Stimulated activated effector memory CD8-positive, alpha-beta T cell treated with anti-CD3 and anti-CD28 coated beads, Interleukin-12 subunit alpha, Interleukin-12 subunit beta, amount 100 ng/mL, for 72 hours (primary cell): ENCODE results near the gene MACROD1.
A peak's percentile ranks its signal among the peaks of the same experiment; 100 is the strongest.

ENCODE experiments used
- ATAC-seq: fragments of 150-1000 bp; cut with Tn5 transposase; 2 replicates; pipeline ENCODE4 v1.10.0; 2021
- DNase-seq, 2 donors: peaks; one replicate each; pipeline ENCODE4 v3.0.0; 2021 to 2022; ENCODE audit warnings: low spot score in 2 of 2
- H3K27ac Mint-ChIP-seq: one replicate; pipeline ENCODE4 v1.8.0; 2022; ENCODE audit warnings: mild to moderate bottlenecking, mixed read lengths
- H3K36me3 Mint-ChIP-seq: one replicate; pipeline ENCODE4 v1.8.0; 2022; ENCODE audit warnings: mild to moderate bottlenecking, mixed read lengths
- H3K4me1 Mint-ChIP-seq: one replicate; pipeline ENCODE4 v1.8.0; 2022; ENCODE audit warnings: mixed read lengths
- H3K4me3 Mint-ChIP-seq: one replicate; pipeline ENCODE4 v1.8.0; 2022; ENCODE audit warnings: mild to moderate bottlenecking, mixed read lengths
- H3K9me3 Mint-ChIP-seq: one replicate; pipeline ENCODE4 v1.8.0; 2022; ENCODE audit warnings: mixed read lengths

Gene MACROD1

DNA sequence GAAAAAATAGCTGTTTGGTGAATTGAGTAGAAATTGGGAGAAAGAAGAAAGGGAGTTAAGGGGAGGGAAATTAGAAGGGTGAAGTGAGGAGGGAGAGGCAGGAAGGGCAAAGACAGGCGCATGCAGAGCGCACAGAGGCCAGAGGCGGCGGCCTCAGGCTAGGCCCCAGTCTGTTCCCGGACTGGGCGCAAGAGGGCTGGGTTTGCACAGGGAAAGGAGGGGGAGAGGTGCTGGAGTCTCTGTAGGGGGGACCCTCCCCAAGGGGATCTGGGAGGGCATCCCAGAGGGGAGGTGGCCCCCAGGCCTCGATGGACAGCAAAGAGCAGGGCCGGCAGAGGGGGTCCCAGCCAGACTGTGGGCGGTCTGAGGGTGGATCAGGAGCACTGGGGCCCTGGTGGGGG, 131.5 kb downstream of the MACROD1 start:
- Mint-ChIP-seq H3K36me3 (peaks cover 4% of the 10 kb centered on the region), H3K4me3 (peak overlapping the region; percentile 43), H3K27ac (no peak overlapping the region), H3K9me3 (no peaks in the 10 kb centered on the region), H3K4me1 (peaks cover 7% of the 10 kb centered on the region)
- ATAC-seq (no peak), DNase-seq (no peak)

DNA sequence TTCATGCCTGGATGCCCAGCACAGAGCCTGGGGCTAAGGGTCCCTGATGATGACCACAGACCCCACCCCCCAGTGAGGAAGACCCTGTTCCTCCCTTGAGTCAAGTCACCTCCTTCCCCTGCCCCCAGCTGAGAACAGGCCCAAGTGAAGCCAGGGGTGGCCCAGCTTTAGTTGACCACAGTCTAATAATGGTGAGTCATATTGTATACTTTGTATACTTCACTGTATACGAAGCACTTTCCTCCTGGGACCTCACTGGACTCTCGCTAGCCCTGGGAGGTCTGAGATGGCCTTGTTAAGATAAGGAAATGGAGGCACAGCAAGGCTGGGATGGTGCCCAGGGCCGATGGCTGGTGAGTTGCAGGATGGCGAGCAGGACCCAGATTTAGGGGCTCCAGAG, 133.9 kb downstream of the MACROD1 start:
- H3K36me3 Mint-ChIP-seq: peaks cover 4% of the 10 kb centered on the region
- no peak overlapping the region for H3K27ac Mint-ChIP-seq
- ATAC-seq (no peak), DNase-seq (no peak)
- no peaks in the 10 kb centered on the region for H3K9me3 Mint-ChIP-seq
- H3K4me1 Mint-ChIP-seq: peaks cover 7% of the 10 kb centered on the region
- H3K4me3 Mint-ChIP-seq: no peak overlapping the region

DNA sequence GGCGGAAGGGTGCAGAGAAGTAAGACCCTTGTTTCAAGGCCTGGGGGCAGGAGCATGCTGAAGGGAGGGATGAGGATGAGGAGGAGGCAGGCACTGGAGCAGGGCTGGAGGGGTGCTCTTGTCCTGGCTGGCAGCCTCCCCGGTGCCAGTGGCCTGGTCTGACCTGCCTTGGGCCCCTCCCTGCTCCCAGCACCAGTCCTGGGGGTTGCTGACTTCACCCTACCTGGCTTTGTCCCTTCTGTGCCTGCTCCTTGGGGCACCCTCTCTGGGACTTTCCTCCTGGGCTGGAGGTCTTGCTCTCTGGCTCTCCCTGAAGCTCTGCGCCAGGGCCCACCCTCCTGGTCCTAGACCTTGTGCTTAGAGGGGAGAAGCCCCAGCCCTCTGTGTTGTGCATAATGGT, 134.9 kb downstream of the MACROD1 start:
- Mint-ChIP-seq H3K4me3 (no peak overlapping the region), H3K27ac (no peak overlapping the region), H3K4me1 (peaks cover 7% of the 10 kb centered on the region), H3K9me3 (no peaks in the 10 kb centered on the region), H3K36me3 (peaks cover 4% of the 10 kb centered on the region)
- ATAC-seq (no peak), DNase-seq (no peak)

DNA sequence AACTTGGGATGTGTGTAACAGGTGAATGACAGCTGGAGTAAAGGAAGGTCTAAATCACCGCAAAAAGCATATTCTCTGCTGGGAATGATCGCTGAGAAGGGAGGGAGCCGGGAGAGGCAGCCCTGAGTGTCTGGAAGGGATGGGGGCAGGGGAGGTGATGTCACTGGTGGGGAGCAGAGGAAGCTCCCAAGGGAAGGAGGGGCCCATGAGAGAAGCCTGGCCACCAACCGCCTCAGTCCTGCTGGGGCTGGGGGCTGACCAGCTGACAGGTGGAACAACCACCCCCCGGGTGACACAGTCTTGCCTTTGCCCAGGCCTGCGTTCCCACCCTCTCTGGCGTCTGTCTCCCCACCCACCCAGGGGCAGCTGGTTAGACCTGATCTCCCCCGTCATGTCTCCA, 136.1 kb downstream of the MACROD1 start:
- DNase-seq (no peak), ATAC-seq (no peak)
- Mint-ChIP-seq H3K9me3 (no peaks in the 10 kb centered on the region), H3K36me3 (no peaks in the 10 kb centered on the region), H3K4me3 (no peak overlapping the region), H3K27ac (no peak overlapping the region), H3K4me1 (peaks cover under 1% of the 10 kb centered on the region)

DNA sequence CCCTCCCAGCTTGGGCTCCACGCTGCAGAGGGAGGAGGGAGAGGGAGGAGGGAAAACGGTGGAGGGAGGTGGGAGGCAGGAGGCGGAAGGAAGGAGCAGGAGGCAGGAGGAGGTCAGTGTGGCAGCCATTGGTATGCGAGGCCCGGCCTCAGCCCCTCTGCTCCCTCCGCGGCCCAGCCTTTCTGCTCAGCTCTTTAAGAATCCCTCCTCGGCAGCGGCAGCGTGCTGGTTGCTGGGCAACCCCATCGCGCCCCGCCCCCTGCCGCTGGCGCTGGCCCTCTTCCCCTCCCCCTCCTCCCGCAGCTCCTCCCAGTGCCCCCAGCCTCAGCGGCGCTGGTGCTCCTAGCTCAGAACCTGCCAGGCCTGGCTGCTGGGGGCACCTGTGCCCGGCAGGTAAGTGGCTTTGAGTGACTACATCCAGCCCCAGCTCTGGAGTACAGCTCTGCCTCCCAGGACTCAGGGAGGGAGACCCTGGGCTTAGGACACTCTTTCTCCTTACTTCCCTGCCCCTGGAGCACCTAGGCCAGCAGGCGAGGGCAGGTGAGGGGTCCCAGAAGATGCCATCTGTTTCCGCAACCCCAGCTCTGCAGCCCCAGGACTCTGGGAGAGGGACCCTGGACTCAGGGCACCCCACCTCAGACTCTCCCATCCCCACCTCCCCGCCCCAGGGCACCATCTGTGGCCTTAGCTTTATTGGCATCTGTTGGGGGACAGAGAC, 137.4 kb downstream of the MACROD1 start:
- H3K9me3 Mint-ChIP-seq: no peaks in the 10 kb centered on the region
- no peak for DNase-seq
- no peak overlapping the region for H3K4me3 Mint-ChIP-seq
- no peak overlapping the region for H3K27ac Mint-ChIP-seq
- H3K4me1 Mint-ChIP-seq: no peaks in the 10 kb centered on the region
- no peak for ATAC-seq
- H3K36me3 Mint-ChIP-seq: no peaks in the 10 kb centered on the region

DNA sequence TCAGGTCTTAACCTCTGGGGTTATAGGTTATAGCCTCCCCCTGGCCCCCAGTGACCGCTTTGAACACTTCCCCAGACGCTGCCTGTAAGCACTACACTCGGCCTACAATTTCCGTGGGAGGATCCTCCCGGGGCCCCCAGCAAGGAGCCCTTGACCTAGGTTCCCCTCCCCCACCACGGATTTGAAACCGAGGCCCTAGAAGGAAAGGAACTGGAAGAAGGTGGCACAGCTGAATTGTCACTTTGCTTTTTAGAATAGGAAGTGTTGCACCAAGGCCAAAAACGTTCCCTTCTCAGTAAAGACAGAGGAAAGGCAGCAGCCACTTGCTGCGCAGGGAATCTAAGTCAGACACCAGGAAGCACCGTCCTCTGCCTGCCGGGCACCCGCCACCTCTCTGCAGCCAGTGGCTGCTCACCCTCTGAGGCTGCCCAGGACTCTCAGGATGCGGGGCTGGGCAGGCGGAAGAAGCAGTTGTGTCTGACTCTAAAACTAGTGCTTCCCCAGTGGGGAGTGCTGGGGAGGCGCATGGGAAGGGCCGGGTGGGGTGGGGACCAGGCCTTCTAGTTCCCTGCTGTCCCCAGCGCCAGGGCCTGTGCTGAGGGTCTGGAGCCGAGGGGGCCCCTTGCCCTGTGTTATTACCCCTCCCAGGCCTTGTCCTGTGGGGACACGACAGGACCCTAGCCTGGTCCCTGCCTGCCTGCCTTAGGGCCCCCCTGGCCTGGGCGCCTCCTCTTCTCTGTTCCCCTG, 138.1 kb downstream of the MACROD1 start:
- Mint-ChIP-seq H3K27ac (no peak overlapping the region), H3K4me3 (no peak overlapping the region), H3K9me3 (no peaks in the 10 kb centered on the region), H3K4me1 (no peaks in the 10 kb centered on the region), H3K36me3 (no peaks in the 10 kb centered on the region)
- ATAC-seq (no peak), DNase-seq (no peak)

DNA sequence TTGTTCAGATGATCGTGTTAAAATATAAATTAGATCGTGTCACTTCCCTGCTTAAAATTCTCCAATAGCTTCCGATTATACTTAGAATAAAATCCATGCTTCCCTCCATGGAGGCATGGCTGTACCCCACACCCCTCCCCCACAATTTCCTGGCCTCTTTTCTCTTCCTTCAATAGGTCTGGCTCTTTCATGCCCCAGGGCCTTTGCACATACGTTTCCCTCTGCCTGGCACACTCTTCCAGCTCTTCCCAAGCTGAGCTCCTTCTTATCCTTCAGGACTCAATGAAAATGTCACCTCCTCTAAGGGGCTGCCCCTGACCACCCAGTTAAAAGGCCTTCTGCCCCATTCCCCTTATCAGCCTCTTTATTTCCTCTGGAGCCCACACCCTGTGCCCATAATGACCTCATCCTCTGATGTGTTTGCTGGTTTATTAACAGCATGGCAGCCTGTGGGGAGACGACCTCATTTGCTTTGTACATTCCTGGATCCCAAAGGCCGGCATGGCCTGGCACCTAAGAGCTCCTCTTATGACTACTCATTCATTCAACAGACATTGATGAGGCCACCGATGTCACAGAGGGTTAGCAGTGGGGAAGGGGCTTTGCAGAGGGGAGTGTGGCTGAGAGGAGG, 139.2 kb downstream of the MACROD1 start:
- Mint-ChIP-seq H3K4me1 (no peaks in the 10 kb centered on the region), H3K36me3 (no peaks in the 10 kb centered on the region), H3K27ac (no peak overlapping the region), H3K9me3 (no peaks in the 10 kb centered on the region), H3K4me3 (no peak overlapping the region)
- DNase-seq: no peak
- ATAC-seq: no peak

DNA sequence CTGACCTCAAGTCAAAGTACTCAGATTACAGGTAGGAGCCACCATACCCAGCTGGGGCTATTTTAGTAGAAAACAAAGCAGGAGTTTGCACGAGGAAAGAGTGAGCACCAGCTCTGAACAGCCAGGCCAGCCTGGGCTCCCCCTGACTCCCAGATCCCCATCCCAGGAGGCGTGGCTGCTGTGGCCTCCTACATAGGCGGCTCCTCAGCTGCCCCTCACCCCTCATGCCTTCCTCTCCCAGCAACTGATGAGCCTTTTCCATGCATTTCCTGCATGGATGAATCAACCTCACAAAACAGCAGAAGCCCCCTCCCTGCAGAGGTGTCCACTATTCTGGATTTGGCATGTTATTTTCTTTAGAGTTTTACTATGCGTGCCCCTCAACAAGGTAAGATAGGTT, 140.7 kb downstream of the MACROD1 start:
- no peak overlapping the region for H3K27ac Mint-ChIP-seq
- DNase-seq (no peak), ATAC-seq (no peak)
- H3K4me1 Mint-ChIP-seq: no peaks in the 10 kb centered on the region
- no peaks in the 10 kb centered on the region for H3K9me3 Mint-ChIP-seq
- no peak overlapping the region for H3K4me3 Mint-ChIP-seq
- no peaks in the 10 kb centered on the region for H3K36me3 Mint-ChIP-seq

DNA sequence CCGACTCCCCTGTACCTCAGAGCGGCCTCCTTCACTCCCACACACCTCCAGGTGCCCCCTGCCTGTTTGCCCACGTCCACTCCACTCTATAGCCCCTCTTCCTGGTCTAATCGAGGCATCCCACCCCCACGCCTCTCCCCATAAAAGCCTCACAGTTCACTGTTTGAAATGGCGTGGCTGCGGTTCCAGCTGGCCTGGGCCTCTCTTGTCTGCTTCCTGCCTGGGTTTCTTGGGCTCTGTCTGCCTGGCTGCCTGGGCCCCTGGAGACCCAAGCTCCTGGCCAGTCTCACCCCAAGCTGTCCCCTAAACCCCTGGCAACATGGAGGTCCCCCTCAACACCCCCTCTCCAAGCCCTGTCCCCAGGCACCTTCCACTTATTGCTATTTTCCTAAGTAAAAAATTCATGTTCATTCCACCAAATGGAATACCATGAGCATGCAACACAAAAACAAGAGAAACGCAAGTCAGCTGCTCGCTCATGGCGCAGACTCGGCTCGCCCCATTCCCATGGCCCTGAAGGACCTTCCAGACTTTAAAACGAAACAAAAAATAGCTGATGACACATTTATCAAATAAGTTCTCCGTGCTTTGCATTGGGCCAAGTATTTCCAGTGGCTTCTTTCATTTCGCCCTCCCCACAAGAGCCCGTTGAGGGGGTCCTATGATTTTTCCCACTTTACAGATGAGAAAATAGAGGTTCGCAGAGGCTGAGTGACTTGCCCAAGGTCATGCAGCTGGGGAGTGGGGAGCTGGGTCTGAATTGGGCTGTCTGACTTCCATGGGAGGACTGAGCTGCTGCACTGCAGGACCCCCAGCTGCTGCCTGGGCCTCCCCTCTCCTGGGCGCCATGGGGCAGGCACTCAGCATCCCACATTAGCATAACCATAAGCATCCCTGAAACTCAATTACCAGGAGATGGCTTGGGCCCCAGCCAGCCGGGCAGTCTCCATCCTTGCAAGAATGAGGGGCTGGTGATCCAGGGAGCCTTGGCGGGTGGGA, 141.9 kb downstream of the MACROD1 start:
- H3K4me1 Mint-ChIP-seq: no peaks in the 10 kb centered on the region
- H3K36me3 Mint-ChIP-seq: no peaks in the 10 kb centered on the region
- H3K4me3 Mint-ChIP-seq: no peak overlapping the region
- DNase-seq: no peak
- no peaks in the 10 kb centered on the region for H3K9me3 Mint-ChIP-seq
- no peak for ATAC-seq
- no peak overlapping the region for H3K27ac Mint-ChIP-seq

DNA sequence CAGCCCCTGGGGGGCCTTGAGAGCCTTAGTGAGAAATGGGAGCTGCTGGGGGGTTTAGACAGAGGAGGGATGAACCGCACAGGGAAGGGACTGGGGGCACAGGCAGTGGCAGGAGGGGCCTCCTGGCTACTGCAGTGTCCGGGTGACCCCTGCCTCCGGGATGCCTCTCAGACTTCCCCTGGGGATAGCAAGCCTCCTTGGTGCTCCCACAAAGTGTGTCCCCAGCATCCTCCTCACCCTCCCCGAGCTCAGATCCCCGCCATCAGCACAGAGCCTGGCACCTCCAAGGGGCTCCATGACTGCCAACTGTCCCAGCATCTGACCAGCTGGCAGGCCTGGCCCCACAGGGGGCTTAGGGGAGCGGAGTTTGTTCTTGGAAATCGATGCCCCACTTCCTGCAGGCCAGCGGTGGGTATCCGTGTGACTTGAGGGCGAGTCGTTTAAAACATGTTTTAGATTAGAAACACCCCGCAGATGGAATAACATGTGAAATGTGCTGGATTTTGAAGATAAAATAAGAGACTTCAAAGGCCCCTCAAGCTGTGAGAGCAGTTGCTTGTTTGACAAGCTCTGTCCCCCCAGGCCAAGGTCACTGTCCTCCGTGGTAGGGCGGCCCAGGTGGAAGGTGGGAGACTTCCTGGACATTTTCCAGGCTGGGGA, 143.7 kb downstream of the MACROD1 start:
- no peak for DNase-seq
- H3K36me3 Mint-ChIP-seq: no peaks in the 10 kb centered on the region
- H3K4me1 Mint-ChIP-seq: no peaks in the 10 kb centered on the region
- H3K4me3 Mint-ChIP-seq: no peak overlapping the region
- H3K9me3 Mint-ChIP-seq: no peaks in the 10 kb centered on the region
- no peak for ATAC-seq
- H3K27ac Mint-ChIP-seq: no peak overlapping the region

DNA sequence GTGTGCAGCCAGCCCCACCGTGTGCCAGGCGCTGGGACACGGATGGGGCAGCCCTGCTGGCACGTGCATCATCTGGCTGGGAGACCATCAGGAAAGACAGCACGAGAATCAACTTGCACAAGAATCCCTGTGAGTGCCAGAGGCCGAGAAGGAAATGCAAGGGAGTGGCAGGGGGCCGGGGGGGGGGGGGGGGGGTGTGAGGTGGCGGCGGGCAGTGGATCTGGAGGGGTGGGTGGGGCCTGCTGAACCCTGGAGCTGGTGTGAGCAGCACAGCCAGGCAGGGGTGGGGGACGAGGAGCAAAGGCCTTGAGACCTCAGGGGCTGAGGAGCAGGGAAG, 144.2 kb downstream of the MACROD1 start:
- H3K27ac Mint-ChIP-seq: no peak overlapping the region
- no peaks in the 10 kb centered on the region for H3K36me3 Mint-ChIP-seq
- DNase-seq (no peak), ATAC-seq (no peak)
- no peaks in the 10 kb centered on the region for H3K9me3 Mint-ChIP-seq
- H3K4me1 Mint-ChIP-seq: no peaks in the 10 kb centered on the region
- H3K4me3 Mint-ChIP-seq: no peak overlapping the region

DNA sequence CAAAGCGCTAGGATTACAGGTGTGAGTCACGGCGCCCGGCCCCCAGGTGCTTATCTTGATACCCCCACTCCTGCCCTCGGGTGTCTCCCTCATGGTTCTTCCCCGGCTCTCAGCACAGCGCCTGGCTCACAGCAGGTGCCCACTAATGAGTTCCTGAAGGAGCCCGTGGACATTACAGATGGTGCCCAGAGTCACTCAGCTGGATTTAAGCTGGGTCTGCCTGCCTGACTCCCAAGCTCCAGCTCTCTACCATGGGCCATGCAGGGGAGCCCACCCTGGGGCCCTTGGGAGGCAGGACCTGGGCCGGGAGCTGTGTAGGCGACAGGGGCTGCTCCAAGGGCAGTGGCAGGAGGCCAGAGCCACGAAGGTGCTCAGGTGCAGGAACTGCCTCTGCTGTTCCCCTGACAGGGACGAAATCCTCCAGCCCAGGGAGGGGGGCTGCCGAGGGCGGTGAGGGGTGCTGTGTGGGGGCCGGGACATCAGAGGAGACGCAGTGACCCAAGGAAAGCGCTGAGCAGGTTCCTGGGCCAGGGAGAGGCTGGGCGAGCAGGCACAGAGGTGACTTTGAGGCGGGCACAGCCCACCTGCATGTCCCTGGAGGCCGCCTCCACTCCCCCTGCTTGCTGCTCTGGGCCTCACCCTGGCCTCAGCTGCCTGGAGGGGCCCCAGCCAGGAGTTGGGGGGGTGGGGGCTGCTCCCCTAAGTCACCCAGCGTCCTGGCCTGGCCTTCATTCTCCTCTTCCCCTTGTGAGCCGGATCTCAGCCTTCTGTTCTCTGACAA, 144.7 kb downstream of the MACROD1 start:
- H3K4me1 Mint-ChIP-seq: no peaks in the 10 kb centered on the region
- DNase-seq (no peak), ATAC-seq (no peak)
- H3K4me3 Mint-ChIP-seq: no peak overlapping the region
- H3K9me3 Mint-ChIP-seq: no peaks in the 10 kb centered on the region
- H3K27ac Mint-ChIP-seq: no peak overlapping the region
- H3K36me3 Mint-ChIP-seq: no peaks in the 10 kb centered on the region

DNA sequence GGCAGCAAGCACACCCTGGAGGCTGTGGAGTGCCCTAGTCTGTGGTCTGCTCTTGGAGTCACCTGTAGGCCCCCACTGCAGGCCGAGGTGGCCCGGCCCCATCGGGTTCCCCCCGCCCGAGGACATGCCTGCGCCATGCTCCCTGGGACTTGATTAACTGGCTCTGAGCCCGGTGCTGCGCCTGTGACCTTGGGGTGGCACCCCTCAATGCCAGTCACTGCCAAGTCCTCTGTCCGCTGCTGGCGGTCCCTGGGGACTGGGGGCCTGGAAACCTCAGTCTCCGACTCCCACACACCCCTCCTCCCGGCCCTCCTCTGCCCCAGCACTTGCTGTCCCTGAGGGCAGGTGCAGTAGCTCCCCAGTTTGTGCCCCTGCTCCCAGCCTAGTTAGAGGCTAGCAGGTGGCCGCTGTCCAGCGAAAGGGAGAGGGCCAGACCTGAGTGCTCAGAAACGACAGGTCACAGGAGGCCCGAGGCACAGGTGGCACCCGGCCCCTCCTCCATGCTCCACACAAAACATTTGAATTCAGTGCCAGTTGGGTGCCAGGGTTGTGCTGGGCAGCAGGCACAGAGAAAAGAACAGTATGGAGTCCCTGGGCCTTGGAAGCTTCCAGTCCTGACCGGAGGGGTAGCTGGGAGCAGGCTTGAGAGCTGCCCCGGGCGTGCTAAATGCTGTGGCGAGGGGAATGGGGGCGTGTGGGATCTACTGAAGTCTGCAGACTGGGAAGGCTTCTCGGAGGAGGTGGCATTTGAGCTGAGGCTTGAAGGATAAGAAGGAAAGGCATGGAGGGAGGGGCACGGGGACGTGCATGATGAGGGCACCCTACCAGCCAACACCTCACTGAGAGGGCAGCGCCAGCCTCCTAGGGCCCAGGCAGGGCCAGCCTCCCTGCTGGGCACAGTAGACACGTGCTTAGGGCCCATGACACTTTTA, 146.5 kb downstream of the MACROD1 start:
- ATAC-seq: no peak
- Mint-ChIP-seq H3K4me3 (no peak overlapping the region), H3K4me1 (no peaks in the 10 kb centered on the region), H3K27ac (no peak overlapping the region), H3K9me3 (no peaks in the 10 kb centered on the region), H3K36me3 (peaks cover 8% of the 10 kb centered on the region)
- DNase-seq: no peak
